Common myeloid progenitor, CD34-positive (primary cell): Measurements from ENCODE around the gene CTSC.

Experiments used
- CTCF ChIA-PET: fragments of 350-600 bp; sonication (Branson Sonifier 250); formaldehyde crosslinking; loops from one replicate; lab custom pipeline; 2021; ENCODE audit warnings: antibody characterized with exemption; lab: Charles Lee
- POLR2A ChIA-PET: fragments of 350-600 bp; sonication (Branson Sonifier 250); formaldehyde crosslinking; loops from one replicate; lab custom pipeline; 2021; ENCODE audit warnings: antibody characterized with exemption; lab: Charles Lee
- DNase-seq, 3 donors: peaks; one replicate each; pipeline versions ENCODE4 v3.0.0 to v3.0.0-alpha.2; 2013
- H3K27ac ChIP-seq, 2 experiments: 1 replicate in 1 of 2; 2 replicates in 1 of 2; pipeline ENCODE4 v1.7.0; 2013; ENCODE audit warnings: inconsistent platforms in 2 of 2, low read length in 2 of 2, mild to moderate bottlenecking in 2 of 2, low read depth in 1 of 2, moderate library complexity in 1 of 2; ENCODE audit not compliant: severe bottlenecking in 2 of 2, insufficient read depth in 1 of 2, poor library complexity in 1 of 2
- H3K27me3 ChIP-seq, 5 experiments: replicated peaks in 2 of 5; 1 replicate in 3 of 5; 2 replicates in 2 of 5; pipeline versions ENCODE4 v1.6.1 to v1.7.0; 2013; ENCODE audit warnings: low read length in 4 of 5, mild to moderate bottlenecking in 2 of 5, moderate library complexity in 2 of 5, inconsistent platforms in 1 of 5; ENCODE audit not compliant: insufficient read depth in 5 of 5, control insufficient read depth in 4 of 5
- H3K36me3 ChIP-seq, 4 experiments: 1 replicate in 2 of 4; 2 replicates in 2 of 4; pipeline versions ENCODE4 v1.6.1 to v1.7.0; 2013; ENCODE audit warnings: low read length in 3 of 4, control low read depth in 1 of 4, mild to moderate bottlenecking in 1 of 4; ENCODE audit not compliant: control insufficient read depth in 4 of 4, insufficient read depth in 4 of 4
- H3K4me1 ChIP-seq, 4 experiments: 1 replicate in 3 of 4; 2 replicates in 1 of 4; pipeline versions ENCODE4 v1.6.1 to v1.7.1; 2013; ENCODE audit warnings: low read length in 3 of 4, mild to moderate bottlenecking in 3 of 4, control low read depth in 1 of 4, inconsistent platforms in 1 of 4, moderate library complexity in 1 of 4; ENCODE audit not compliant: control insufficient read depth in 4 of 4, insufficient read depth in 4 of 4; ENCODE audit errors: control extremely low read depth in 1 of 4
- H3K4me3 ChIP-seq, 7 experiments: 1 replicate in 4 of 7; 2 replicates in 3 of 7; pipeline versions ENCODE4 v1.5.1 to v1.7.0; 2013; ENCODE audit warnings: mild to moderate bottlenecking in 7 of 7, low read length in 6 of 7, moderate library complexity in 6 of 7, inconsistent platforms in 2 of 7, low read depth in 2 of 7, control low read depth in 1 of 7; ENCODE audit not compliant: insufficient read depth in 4 of 7, control insufficient read depth in 1 of 7; ENCODE audit errors: extremely low read depth in 1 of 7
- H3K9me3 ChIP-seq, 5 experiments: 1 replicate in 4 of 5; 2 replicates in 1 of 5; pipeline versions ENCODE4 v1.6.1 to v1.7.1; 2013; ENCODE audit warnings: low read length in 4 of 5, mild to moderate bottlenecking in 2 of 5, inconsistent platforms in 1 of 5, low read depth in 1 of 5, moderate library complexity in 1 of 5; ENCODE audit not compliant: control insufficient read depth in 4 of 5, insufficient read depth in 2 of 5; ENCODE audit errors: control extremely low read depth in 1 of 5
- WGBS: methylation state at CpG from one replicate; pipeline ENCODE4 v1.1.5; 2013; ENCODE audit not compliant: insufficient coverage; 5-methylcytosine and 5-hydroxymethylcytosine counted together

Gene CTSC

DNA sequence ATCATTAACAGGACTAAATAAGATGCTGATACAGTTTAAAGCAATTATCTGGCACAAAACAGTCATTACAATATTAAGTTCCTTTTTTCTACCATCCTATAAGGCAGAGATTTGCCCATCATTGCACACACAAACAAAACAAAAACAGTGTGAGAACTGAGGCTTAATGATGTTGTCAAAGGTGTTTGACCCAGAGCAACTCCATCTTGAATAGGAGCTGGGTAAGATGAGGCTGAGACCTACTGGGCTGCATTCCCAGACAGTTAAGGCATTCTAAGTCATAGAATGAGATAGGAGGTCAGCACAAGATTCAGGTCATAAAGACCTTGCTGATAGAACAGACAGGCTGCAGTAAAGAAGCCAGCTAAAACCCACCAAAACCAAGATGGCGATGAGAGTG lies 33.2 kb downstream of the CTSC start:
- no peak overlapping the region for H3K27ac ChIP-seq
- ChIA-PET CTCF (no interaction called here), POLR2A (no interaction called here)
- no peaks in the 10 kb centered on the region for H3K27me3 ChIP-seq
- no peaks in the 10 kb centered on the region for H3K4me1 ChIP-seq
- no peak for DNase-seq
- WGBS, result no CpG with 5 or more reads among the region's 1 CpG
- no peak overlapping the region for H3K4me3 ChIP-seq
- H3K36me3 ChIP-seq, result peaks cover 7 to 78% (median 42%) of the 10 kb centered on the region in 4 experiments
- no peaks in the 10 kb centered on the region for H3K9me3 ChIP-seq

DNA sequence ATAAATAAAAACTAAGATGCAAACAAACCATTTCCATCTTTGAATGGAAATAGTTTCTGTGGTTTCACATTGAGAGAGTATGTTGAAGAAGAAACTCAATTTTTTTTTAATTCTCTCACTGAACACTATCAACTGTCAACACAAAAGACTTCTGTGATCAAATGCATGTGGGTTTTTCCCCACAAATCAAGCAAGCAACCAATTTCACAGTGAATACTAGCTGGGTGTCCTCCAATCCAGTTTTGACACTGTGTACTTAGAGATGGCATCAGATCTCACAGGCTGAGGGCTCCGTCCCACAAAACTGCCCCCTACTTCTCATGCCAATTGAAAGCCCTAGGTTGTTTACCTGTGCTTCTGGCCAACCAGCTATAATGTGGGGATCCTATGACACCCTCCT lies 34.5 kb downstream of the CTSC start:
- 80% methylated on average over 1 of the region's 1 CpG for WGBS
- POLR2A ChIA-PET, result no interaction called here

DNA sequence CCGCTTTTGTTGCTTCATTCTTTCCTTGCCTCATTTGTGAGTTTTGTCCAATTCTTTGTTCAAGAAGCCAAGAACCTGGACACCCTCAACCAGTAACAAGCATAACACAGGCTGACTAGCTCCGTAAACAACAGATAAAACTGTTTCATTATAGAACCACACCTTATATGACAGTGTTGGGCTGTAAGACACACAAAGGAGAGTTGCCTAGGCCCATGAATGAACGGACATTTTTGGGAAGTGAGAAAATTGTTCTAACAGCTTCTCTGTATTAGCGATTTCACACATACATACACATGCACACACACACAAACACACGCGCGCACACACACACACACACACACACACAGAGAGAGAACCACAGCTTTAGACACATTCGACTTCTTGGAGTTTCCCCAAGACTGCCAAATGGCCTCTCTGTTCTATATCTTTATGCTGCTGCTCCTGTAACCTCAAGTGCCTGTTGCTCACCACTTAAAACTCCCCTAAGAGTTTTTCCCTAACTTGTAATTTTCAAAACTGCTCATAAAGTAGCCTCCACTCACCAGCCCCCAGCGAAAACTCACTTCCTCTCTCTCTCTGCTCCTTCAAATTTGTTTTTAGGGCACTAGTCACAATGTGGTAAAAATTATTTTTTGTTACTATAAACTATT lies 35.9 kb downstream of the CTSC start:
- H3K4me3 ChIP-seq, result no peak overlapping the region
- CTCF ChIA-PET, result no interaction called here
- no peak overlapping the region for H3K27ac ChIP-seq
- no peaks in the 10 kb centered on the region for H3K27me3 ChIP-seq
- WGBS, result 76% methylated on average over 7 of the region's 9 CpGs
- DNase-seq, result no peak
- H3K9me3 ChIP-seq, result no peaks in the 10 kb centered on the region
- POLR2A ChIA-PET, result no interaction called here
- peaks cover 4 to 78% (median 31%) of the 10 kb centered on the region in 4 experiments for H3K36me3 ChIP-seq
- no peaks in the 10 kb centered on the region for H3K4me1 ChIP-seq

More for the DNA sequence above, 34.5 kb downstream of the CTSC start:
- H3K9me3 ChIP-seq, result no peaks in the 10 kb centered on the region
- no peak overlapping the region for H3K4me3 ChIP-seq
- CTCF ChIA-PET, result no interaction called here
- no peak for DNase-seq
- no peak overlapping the region for H3K27ac ChIP-seq
- no peaks in the 10 kb centered on the region for H3K4me1 ChIP-seq
- H3K36me3 ChIP-seq, result peaks cover 4 to 79% (median 34%) of the 10 kb centered on the region in 4 experiments
- H3K27me3 ChIP-seq, result no peaks in the 10 kb centered on the region

DNA sequence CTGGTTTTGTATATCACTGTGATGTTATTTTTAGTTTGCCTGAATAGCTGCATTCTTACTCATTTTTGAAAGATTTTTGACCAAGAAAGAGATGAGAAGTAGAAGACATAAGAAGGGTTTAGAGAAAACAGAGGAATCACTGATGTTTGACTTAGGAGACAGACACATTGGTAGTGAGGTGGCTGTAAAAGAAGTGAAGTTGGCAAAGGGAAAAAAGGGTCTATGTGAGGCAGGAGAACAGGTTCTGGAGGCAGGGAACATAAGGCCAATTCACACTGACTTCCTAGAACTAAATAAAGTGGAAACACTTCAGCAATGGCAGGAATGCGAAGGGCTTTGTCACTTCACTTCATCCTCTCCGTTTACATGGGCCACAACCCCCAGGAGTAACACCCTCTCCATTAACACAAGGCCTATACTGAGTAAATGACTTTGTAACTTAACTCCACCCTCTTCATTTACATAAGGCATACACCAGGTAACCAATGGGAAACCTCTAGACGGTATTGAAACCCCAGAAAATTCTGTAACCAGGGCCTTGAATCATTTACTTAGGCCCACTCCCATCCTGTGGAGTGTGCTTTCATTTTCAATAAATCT lies 36.5 kb downstream of the CTSC start:
- WGBS, result 98% methylated on average over 3 of the region's 3 CpGs
- H3K36me3 ChIP-seq, result peaks cover 2 to 77% (median 28%) of the 10 kb centered on the region in 4 experiments
- no peaks in the 10 kb centered on the region for H3K4me1 ChIP-seq
- no peaks in the 10 kb centered on the region for H3K27me3 ChIP-seq
- ChIA-PET POLR2A (no interaction called here), CTCF (no interaction called here)
- H3K4me3 ChIP-seq, result no peak overlapping the region
- H3K9me3 ChIP-seq, result no peaks in the 10 kb centered on the region
- no peak overlapping the region for H3K27ac ChIP-seq
- DNase-seq, result no peak

DNA sequence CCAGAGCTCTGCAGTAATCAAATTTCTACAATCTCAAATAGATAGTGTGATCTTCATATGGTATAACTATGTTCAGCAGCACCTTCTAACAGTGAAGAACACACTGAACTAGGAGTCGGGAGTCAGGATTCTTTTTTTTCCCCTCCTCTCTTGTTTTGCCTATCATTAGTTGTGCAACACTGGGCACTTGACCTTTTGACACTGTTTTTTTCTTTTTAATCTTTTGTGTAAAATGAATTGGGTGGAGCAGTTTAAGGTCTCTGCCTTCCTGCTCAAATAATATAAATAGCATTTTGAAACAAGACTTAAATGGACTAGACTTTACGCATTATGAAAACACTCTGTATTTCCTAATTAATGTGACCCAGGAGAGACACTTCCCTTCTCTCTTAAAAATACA lies 39.7 kb downstream of the CTSC start:
- Histone ChIP-seq H3K4me3 (no peak overlapping the region), H3K36me3 (peaks cover 8 to 81% (median 24%) of the 10 kb centered on the region in 4 experiments), H3K9me3 (no peaks in the 10 kb centered on the region), H3K4me1 (no peaks in the 10 kb centered on the region), H3K27ac (no peak overlapping the region), H3K27me3 (no peaks in the 10 kb centered on the region)
- ChIA-PET CTCF (interaction anchor here (1.4 kb wide), 1 partner anchor 14 kb away, joined by 5 read pairs; no protein-coding TSS in a partner anchor), POLR2A (no interaction called here)
- no peak for DNase-seq
- WGBS, result 100% methylated on average over 2 of the region's 2 CpGs

DNA sequence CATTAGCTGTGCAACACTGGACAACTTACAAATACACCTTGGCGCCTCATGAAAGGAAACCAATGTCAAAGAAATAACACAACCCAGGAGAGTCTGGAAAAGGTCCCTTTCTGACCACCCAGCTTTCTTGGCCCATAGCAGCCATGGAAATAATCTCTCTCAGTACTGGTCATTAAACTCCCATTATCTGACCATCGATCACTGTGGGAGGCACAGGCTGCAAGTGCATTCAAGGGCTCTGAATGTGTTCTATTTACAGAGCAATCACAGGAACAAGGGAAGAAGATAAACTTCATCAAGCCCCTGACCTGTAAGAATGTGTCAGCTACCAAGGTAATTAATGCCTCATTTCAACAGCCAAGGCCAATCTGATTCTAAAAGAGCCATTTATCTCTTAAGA lies 40.1 kb downstream of the CTSC start:
- Histone ChIP-seq H3K36me3 (peaks cover 8 to 86% (median 26%) of the 10 kb centered on the region in 4 experiments), H3K27me3 (no peaks in the 10 kb centered on the region), H3K9me3 (no peaks in the 10 kb centered on the region), H3K27ac (no peak overlapping the region), H3K4me3 (no peak overlapping the region), H3K4me1 (no peaks in the 10 kb centered on the region)
- DNase-seq, result no peak
- ChIA-PET POLR2A (no interaction called here), CTCF (no interaction called here)
- 100% methylated on average over 1 of the region's 2 CpGs for WGBS

DNA sequence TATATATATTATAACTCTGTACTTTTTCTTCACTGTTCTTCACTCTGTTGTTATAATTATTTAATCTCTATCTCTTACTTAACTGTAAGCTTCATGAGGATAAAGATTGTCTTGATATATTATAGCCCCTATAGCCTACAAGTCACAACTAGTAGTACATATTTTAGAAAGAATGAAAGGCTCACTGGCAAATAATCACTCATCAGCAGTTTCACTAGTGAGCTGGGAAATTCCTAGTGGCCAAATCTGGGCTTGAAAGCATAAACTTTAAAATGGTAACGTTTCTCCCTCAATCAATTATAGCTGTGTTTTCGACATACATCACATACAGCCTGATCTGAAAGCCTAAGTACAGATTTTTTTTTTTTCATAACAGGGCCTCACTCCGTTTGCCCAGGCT lies 42.5 kb downstream of the CTSC start:
- ChIA-PET CTCF (no interaction called here), POLR2A (no interaction called here)
- WGBS, result 100% methylated on average over 3 of the region's 3 CpGs
- no peaks in the 10 kb centered on the region for H3K27me3 ChIP-seq
- DNase-seq, result no peak
- no peaks in the 10 kb centered on the region for H3K4me1 ChIP-seq
- H3K27ac ChIP-seq, result no peak overlapping the region
- H3K4me3 ChIP-seq, result no peak overlapping the region
- H3K36me3 ChIP-seq, result peaks cover 8 to 73% (median 27%) of the 10 kb centered on the region in 4 experiments
- H3K9me3 ChIP-seq, result no peaks in the 10 kb centered on the region
